HG03139 (cell line): ENCODE measurements around the gene ETNK1.

Source experiments
- ATAC-seq: cut with Tn5 transposase; IDR thresholded peaks from one replicate; pipeline ENCODE4 v1.9.1; 2021; ENCODE audit not compliant: unreplicated experiment

ETNK1 gene

GRCh38 chr12:22631863-22632463 is 7.0 kb downstream of the ETNK1 start:
- no peak for ATAC-seq

DNA sequence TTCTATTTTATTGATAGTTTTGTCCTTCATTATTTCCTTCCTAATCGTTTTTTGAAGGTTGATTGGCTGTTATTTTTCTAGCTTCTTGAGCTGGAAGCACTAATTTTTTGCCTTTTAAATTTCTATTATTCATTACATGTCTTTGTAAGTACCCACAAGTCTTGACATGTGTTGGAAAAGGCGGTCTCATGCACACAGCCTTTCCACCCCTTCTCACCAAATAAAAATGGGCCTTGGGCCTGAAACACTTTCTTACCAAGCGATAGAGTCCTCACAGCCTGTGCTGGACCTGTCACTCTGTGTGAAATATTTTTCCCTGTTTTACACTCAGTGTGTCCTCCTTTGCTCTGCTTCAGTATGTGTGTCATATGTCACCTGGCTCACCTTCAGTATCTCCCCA is 9.9 kb downstream of the ETNK1 start:
- no peak for ATAC-seq

DNA sequence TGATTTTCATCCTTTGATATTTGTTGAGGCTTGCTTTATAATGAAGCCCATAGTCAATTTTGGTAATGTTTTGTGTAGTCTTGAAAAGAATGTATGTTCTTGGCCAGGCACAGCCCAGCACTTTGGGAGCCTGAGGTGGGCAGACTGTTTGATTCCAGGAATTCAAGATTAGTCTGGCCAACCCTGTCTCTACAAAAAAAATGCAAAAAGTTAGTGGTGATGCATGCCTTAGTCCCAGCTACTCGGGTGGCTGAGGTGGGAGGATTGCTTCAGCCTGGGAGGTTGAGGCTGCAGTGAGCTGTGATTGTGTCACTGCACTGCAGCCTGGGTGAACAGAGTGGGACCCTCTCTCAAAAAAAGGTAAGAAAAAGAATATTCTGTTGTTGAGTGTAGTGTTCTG is 10.8 kb downstream of the ETNK1 start:
- no peak for ATAC-seq

DNA sequence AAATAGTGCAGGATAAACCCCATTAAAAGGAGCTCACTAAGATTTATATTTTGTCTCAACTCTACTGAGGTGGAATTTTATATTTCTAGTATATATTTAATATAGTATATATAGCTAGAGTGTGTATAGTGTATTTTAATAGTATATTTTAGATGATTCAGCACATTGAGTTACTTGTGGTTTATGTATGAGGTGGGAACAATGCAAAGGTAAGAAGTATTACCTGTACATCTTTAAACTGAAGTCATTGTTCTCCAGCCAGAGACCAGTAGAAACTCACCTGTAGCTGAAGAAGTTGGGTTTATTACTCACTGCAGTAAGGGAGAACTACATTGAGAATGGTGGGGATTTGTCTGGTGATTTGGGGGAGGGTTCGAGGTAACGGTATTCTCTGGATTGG is 15.9 kb downstream of the ETNK1 start:
- no peak for ATAC-seq

- no peak for ATAC-seq
These were observed 16.5 kb downstream of the ETNK1 start for GRCh38 chr12:22641353-22642053.

GRCh38 chr12:22648668-22649067 is 23.7 kb downstream of the ETNK1 start:
- ATAC-seq: no peak

GRCh38 chr12:22653075-22653474 is 28.1 kb downstream of the ETNK1 start:
- ATAC-seq: no peak

GRCh38 chr12:22653791-22654190 is 28.8 kb downstream of the ETNK1 start:
- ATAC-seq: no peak

- ATAC-seq: no peak
These were observed 31.4 kb downstream of the ETNK1 start for GRCh38 chr12:22656376-22656775.

- ATAC-seq: no peak
These were observed 31.9 kb downstream of the ETNK1 start for GRCh38 chr12:22656831-22657230.

DNA sequence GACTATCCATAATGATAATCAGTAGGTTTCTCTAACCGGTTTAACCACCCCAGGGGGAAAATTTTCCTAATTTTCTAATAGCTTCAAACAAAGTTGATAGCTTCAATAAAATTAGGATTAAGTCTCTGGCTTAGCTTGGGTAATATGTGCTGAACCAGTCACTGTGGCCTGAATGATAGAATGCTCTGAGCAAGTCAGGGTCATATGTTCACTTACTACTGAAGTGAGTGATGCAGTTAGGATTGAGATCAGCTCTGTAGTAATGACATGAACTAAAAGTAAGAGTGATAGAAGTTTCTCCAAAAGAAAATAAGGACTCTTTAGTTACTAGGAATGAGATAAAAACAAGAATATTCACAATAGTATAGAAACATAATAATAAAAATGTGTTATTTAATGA is 32.6 kb downstream of the ETNK1 start:
- no peak for ATAC-seq

GRCh38 chr12:22658214-22658613 is 33.2 kb downstream of the ETNK1 start:
- no peak for ATAC-seq

GRCh38 chr12:22662356-22662755 is 37.4 kb downstream of the ETNK1 start:
- ATAC-seq: no peak

DNA sequence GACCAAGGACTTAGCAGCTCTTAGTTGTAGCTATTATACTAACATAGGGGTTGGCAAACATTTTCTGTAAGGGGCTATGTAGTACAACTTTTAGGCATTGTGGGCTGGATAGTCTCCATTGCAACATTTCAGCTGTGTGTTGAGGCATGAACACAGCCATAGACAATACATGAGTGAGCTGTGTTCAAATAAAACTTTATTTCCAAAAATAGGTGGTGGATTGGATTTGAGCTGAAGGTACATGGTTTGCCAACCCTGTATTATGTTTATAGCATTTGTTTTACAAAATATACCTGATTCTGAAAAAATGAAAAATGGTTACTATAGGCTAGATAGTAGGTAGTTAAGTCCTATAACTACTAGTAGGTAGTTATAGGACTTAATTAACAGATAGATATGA is 40.5 kb downstream of the ETNK1 start:
- no peak for ATAC-seq

GRCh38 chr12:22667122-22667521 is 42.2 kb downstream of the ETNK1 start:
- ATAC-seq: no peak

GRCh38 chr12:22668441-22668840 is 43.5 kb downstream of the ETNK1 start:
- no peak for ATAC-seq

GRCh38 chr12:22670762-22671161 is 45.8 kb downstream of the ETNK1 start:
- no peak for ATAC-seq

DNA sequence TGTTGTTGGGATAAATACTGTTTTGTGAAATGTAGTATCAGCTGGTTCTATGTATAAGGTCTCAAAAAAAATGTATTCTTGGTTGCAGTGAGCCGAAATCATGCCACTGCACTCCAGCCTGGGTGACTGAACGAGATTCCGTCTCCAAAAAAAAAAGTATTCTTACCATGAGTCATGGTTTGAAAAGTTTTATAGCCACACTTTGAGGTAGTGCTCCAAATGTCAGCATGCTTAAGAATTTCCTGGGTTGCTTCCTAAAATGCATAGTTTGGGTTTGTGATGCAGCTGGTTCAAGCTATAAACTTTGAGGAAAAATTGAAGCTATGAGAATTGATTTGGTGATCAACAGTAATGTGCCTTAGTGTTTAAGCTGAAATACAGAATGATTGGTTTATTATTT is 48.0 kb downstream of the ETNK1 start:
- no peak for ATAC-seq

DNA sequence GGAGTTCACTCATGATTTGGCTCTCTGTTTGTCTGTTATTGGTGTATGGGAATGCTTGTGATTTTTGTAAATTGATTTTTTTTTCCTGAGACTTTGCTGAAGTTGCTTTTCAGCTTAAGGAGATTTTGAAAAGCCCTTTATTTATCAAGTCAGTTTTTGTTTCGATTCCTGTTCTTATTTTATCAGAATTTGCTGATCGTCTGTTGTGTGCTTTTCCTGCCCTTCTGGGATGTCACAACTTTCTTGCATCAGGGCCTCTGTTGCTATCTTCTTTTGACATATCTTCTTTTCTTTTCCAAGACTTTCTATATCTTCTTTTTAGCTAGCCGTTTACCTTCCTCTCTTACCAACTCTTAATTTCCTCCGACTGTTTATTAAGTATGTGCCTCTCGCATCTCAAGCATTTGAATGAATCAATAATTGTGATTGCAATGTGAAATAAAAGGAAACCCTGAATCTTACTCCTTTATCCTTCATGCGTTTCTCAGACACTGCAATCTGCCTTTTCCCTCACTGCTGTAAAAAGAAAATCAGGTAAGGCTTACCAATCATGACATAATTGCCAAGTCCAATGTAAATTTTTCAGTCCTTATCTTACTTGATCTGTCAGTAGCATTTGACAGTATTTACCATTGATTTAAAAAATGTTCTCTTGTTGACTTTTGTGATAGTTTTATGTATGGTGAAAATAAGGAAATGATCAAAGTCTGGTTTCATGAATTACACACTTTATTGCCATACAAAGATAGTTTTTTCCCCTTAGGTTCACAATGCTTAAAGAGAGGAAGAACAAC is 53.0 kb downstream of the ETNK1 start:
- ATAC-seq: no peak

DNA sequence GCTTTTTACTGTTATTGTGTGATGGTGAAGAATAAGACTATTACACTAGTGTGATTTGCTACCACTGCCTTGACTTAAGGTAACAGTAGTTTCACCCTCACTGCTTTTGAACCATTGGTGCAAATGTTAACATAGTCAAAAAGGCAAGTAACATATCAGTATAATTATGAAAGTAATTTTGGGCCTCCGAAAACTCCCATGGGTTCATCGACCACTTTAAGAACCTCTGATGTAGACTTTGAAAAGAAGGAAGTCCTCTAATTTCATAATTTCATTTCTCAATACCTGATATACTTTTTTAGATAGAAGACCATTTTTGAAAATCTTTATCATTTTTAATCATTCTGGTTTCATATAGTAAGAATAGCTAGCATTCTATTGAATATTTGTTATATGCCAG is 57.7 kb downstream of the ETNK1 start:
- ATAC-seq: no peak

- no peak for ATAC-seq
These were observed 58.2 kb downstream of the ETNK1 start for GRCh38 chr12:22683131-22683530.
